ENCODE results near the gene CWC25.
"Not testable (repeated sequence)": the region's sequence is repeated elsewhere in the genome, so short reads cannot be mapped to it uniquely, and the experiment has no call there.

CWC25 gene

GRCh38 chr17:38852771-38853291 lies 27.7 kb upstream of the CWC25 start:
- DNase-seq (ENCODE audit: low read depth) = no peak

DNA sequence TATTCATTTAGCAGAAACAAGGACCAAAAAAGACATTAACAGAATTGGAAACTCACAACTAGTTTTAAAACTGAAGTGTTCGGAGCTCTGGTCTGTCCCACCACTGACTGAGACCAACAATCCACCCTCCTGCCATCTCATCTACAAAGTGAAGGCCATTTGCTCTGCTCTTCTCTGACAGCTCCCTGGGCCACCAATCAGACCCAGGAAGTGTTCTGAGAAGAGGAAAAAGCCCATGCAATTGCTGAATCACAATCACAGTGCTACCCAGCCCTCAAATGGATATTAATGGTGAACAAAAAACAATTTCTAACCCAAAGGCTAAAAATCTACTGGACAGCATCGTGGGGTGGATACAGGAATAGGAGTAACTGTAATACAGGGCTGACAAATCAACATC lies 26.3 kb upstream of the CWC25 start:
- DNase-seq (ENCODE audit: low read depth) = no peak

DNA sequence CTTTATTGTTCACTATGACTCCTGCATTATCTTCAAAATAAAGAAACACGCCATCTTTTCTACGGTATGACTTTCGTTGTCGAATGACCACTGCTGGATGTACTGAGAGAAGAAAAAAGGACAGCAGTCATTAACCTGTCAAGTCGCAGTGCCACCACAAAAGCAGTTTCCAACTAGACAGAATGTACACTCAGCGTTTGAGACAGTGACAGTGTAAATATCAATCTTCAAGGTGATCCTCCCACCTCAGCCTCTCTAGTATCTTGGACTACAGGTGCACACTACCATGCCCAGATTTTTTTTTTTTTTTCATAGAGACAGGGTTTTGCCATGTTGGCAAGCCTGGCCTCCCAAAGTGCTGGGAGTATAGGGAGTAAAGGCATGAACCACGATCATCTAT lies 25.3 kb upstream of the CWC25 start:
- no peak for DNase-seq (ENCODE audit: low read depth)

GRCh38 chr17:38848939-38849605 lies 24.0 kb upstream of the CWC25 start:
- DNase-seq (ENCODE audit: low read depth) = no peak

DNA sequence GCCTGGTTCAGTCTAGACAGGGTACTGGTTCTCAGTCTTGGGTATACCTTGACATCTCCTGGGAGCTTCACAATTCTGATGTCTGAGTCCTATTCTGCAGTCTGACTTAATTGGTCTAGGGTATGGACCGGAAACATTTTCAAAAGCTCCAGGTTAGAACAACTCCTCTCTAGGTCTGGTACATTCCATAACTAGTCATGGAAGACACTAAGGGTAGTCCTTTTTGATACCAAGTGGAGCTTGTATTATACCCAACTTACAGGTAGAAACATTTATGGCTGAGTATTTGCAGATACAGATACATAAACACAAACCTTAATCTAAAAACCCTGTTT lies 23.4 kb upstream of the CWC25 start:
- no peak for DNase-seq (ENCODE audit: low read depth)

- DNase-seq (ENCODE audit: low read depth) = no peak
Observed at GRCh38 chr17:38844261-38844757, 19.2 kb upstream of the CWC25 start.

GRCh38 chr17:38825762-38826247 lies 684 bp upstream of the CWC25 start:
- no peak for DNase-seq (ENCODE audit: low read depth)

DNA sequence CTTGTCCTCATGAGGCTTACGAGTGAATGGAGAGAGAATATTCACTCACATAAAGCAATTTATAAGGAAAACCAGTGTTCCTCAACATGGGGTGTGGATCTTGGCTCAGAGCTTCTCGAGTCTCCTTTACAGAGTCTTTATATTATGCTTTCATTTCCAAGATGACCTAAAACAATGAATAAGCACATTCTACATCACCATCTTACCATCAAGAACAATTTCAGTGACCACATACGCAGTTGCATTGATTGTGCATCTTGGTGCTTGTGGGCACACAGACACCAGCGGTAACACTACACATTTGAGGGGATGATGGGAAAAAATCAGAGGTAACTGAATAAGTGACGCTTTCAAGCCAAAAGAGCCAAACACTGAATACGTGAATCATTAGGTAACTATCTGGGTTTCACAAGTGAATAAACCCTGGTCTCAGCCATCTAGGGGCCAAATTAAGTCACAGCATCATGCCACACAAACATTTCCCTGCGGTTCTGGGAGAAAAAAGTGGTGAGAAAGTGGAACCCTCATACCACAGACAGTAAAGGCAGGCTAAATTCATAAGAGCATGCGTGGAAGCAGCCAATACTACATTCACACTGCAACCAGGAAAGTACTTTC lies 9.4 kb downstream of the CWC25 start:
- DNase-seq (ENCODE audit: low read depth) = peak; percentile 59

DNA sequence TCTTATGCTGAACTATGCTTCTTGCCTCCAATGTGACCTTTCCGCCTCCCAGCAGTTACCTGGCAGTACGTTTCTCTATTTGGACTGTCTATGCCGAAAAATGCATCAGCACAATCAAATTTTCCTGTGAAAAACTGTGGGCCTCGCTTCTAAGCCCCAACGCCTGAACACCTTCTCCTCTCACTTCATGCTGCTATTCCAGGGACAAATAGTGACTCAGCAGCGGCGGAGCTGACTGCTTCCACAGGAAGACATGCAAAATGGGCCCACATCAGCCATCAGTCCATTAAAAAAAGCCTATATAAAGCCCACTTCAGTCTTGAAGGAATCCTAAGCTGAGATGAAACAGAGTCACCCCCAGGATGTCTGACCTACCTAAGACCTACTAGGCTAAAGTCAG lies 15.3 kb downstream of the CWC25 start:
- no peak for DNase-seq (ENCODE audit: low read depth)

- DNase-seq (ENCODE audit: low read depth) = peak; percentile 55
Observed at GRCh38 chr17:38800237-38800760, 24.8 kb downstream of the CWC25 start.

DNA sequence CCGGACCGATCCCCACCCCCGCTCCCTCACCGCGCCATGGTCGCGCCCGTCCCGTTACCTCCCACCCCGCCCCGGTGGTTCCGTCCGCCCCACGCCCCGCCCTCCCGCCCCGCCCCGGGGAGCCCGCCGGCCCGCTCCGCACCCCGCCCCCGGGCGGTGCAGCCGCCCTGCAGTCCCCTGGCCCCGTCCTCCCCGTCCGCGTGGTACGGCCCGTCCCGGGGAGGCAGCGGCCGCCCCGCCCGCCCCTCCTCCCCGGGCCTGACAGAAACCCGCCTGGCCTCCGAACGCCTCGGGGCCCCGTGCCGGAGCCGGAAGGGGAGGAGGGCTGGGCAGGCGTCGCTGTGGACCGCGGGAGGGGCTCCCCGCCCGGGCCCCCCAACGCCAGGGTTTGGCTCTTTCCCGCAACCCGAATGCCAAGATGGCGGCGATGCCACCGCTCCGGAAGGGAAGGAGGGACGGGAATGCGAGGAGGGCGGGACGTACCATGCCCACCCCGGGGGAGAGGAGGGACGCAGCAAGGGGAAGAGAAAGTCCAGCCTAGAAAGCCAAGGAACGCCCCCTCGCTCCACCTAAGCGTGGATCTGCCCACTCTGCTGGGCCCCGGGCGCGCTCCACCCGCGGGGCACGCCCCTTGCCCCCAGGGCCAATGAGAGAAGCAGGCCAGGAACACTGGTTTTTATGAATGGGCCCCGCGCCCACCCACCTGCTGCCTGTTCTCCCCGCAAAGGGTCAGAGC lies 25.5 kb downstream of the CWC25 start, which contains the start of gene PIP4K2B:
PIP4K2B (minus strand) TSS at position 56 of the 736 bp plus-strand sequence. CDS start 132 bp downstream, outside the sequence.
- peak; percentile 99 for DNase-seq (ENCODE audit: low read depth)

DNA sequence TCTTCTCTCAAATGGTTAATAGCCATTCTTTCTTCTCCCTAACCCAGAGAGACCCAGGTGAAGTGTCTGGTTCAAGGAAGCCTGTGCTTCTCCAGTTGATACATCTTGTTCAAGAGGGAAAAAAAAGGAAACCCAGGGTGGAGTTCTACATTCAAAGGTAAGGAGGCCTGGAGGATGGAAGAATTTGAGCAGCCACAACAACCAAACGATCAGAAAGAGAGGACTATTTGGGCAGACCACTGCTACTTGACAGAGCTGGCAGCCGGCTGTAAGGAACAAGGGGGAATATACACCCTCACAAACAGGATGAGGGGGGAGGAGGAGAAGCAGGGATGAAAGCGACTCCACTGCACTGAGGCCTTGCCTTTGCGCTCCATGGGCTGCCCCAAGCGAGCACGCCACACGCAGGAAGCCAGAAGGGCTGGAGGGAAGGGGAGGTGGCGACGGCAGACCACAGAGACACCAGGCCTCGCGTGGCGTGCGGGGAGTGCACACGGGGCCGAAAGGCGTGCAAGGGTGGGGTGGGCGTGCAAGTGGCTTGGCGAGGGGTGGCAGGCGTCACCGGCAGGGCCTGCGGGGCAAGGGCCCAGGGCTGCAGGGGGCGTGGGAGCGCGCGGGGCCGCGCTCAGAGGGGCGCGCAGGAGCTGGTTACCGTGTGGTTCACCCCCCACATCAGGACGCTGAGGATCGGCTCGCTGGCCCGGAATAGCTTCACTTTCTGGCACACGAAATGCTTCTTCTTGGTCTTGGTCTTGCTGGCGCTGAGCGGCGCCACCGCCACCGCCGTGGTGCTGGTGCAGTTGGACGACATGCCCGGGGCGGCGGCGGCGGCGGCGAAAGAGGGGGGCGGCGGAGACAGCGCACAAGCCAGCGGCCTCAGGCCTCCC lies 26.3 kb downstream of the CWC25 start:
- DNase-seq (ENCODE audit: low read depth) = peak; percentile 44

DNA sequence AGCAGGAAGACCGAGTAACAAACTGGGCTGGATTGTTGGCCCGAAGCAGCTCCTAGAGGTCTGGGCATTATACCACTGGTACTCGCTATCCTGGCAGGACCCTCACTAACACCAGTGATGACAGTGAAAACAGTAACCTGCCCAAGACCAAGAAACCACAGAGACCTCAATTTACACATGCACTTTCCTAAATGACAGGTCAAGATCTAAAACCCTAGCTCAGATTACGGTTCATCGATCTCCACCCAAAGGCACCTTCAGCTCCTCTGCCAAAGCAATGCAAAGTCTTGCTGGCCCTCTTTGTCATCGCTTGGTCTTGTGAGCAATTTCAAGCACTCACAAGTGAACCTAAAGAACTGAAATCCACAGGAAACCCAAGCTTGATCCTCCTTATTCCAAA lies 27.3 kb downstream of the CWC25 start:
- no peak for DNase-seq (ENCODE audit: low read depth)

DNA sequence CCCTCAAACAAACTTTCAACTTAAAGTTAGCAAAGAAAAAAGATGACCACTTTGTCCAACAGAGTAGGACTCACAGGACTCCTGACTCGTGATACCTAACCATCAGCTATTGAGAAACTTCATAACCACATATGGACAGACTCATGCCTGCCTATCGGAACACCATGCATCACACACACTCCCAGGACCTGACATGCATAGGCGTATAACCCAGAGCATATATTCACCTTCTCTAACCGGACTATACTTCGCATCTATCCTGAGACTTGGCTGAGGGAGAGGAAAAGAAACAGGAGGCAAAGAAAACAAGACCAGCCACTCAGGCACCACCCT lies 28.0 kb downstream of the CWC25 start:
- DNase-seq (ENCODE audit: low read depth) = peak; percentile 30

DNA sequence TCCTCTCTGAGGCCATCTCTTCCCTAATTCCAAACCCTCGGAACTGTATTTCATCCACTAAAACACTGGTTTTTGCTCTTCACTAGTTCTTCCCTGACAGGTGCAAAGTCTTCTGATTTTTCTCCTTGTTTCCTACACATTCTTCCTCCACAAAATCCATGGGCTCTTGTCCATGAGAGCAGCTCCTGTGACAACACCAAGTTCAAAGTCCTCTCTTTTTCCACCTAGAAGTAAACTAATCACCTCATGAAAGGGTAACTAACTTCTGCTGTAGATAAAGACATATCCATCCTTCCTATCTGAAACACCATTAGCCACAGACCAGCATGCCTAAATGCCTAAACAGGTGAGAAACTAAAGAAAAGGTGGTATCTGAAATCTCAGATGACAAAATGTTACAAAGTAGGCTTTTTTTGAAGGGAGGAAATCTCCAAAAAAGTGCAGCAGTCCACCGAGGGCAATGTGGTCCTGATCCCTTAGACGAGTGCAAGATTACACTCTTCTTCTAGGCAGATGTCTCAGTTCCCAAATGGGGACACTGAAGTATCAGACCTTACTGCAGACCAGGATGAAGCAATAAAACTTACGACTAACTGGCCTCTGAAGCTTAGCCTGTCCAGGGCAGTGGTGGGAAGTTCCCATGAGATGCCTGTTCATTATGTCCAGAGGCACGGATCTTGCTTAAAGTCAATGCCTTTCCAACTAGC lies 28.5 kb downstream of the CWC25 start:
- DNase-seq (ENCODE audit: low read depth) = no peak

GRCh38 chr17:38794221-38794620 lies 30.9 kb downstream of the CWC25 start:
- no peak for DNase-seq (ENCODE audit: low read depth)

DNA sequence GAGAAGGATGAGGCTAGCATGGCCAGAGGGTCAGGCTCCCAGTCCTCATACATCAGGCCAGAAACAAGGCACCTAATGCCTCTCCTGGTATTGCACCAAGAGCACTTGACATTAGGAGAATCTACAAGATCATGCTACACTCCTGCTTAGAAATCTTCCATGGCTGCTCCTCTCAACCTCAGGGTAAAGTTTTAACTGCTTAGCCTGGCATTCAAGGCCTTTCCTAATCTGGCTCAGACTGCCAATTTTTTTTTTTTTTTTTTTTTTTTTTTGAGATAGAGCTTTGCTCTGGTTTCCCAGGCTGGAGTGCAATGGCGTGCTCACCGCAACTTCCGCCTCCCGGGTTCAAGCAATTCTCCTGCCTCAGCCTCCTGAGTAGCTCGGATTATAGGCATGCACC lies 34.0 kb downstream of the CWC25 start:
- DNase-seq (ENCODE audit: low read depth) = no peak

- not testable (repeated sequence) for DNase-seq (ENCODE audit: low read depth)
Observed at GRCh38 chr17:38790148-38790707, 34.9 kb downstream of the CWC25 start.

GRCh38 chr17:38789185-38789584 lies 35.9 kb downstream of the CWC25 start:
- DNase-seq (ENCODE audit: low read depth) = peak; percentile 53

GRCh38 chr17:38787999-38788398 lies 37.1 kb downstream of the CWC25 start:
- DNase-seq (ENCODE audit: low read depth) = not testable (repeated sequence)

GRCh38 chr17:38786372-38786771 lies 38.7 kb downstream of the CWC25 start:
- no peak for DNase-seq (ENCODE audit: low read depth)
